ENCODE data around the gene NRG2. TPM values are rescaled to one million over a fixed set of nuclear protein-coding genes. Genes with fewer than 3 reads are reported as not detected.

NRG2 gene
- total and polyA plus RNA-seq, 2 of the 4 experiments (the other 2 are of a cell fraction) = 0.18 TPM; not detected in 1

DNA sequence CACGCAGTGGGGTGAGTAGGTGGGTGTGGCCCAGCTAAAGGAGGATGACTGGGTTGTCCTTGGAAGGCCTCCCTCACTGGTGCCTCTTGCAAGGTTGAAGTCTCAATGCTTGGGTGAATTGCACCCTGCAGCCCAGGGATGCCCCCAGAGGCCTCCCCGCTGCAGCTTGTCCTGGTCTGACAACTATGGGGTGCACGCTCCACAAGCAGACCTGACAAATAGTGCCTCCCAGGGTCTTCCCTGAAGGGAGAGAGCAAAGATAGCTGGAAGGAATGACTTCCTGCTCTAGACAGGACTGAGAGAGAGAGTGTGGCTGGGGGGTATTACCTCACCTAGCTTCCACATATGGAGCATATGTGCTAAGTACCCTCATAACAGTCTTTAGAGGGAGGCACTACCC, 245.8 kb downstream of the NRG2 start:
- Histone ChIP-seq H2BK15ac (ENCODE audit: low read depth, low read length) (no peak overlapping the region), H2BK20ac (ENCODE audit: low read depth, low read length) (no peak overlapping the region), H2AFZ (replicated peaks; ENCODE audit: low read length, poor library complexity) (no peak overlapping the region), H3K36me3 (ENCODE audit: control insufficient read depth, insufficient read depth, low read length) (no peaks in the 10 kb centered on the region), H2BK5ac (ENCODE audit: low read depth, low read length, poor library complexity, severe bottlenecking) (no peak overlapping the region), H3K27ac (ENCODE audit: insufficient read depth, low read length) (no peak overlapping the region), H3K9me1 (ENCODE audit: insufficient read depth, low read length) (no peaks in the 10 kb centered on the region), H2AK5ac (ENCODE audit: low read depth, low read length) (no peak overlapping the region), H3K18ac (ENCODE audit: low read depth, low read length) (no peak overlapping the region), H3K27me3 (ENCODE audit: control insufficient read depth, insufficient read depth, low read length) (peaks cover 86% of the 10 kb centered on the region), H3K9me3 (ENCODE audit: control insufficient read depth, insufficient read depth, low read length) (no peaks in the 10 kb centered on the region), H4K8ac (ENCODE audit: low read depth in 2 of 2, low read length in 2 of 2) (no peak overlapping the region), H3K14ac (replicated peaks; ENCODE audit: low read depth, low read length) (no peak overlapping the region), H4K20me1 (ENCODE audit: insufficient read depth, low read length) (no peaks in the 10 kb centered on the region), H3K23ac (ENCODE audit: low read depth, low read length) (no peak overlapping the region), H3K9ac (ENCODE audit: low read depth, low read length) (no peak overlapping the region), H3K4me2 (ENCODE audit: low read depth, low read length) (no peak overlapping the region), H4K91ac (ENCODE audit: insufficient read depth, low read depth, low read length) (no peak overlapping the region), H3K56ac (ENCODE audit: extremely low read depth, insufficient read depth, low read length) (no peak overlapping the region), H3K4me3 (ENCODE audit: insufficient read depth, low read depth, low read length) (no peak overlapping the region), H3K79me1 (ENCODE audit: low read depth in 1 of 2, low read length in 2 of 2) (no peaks in the 10 kb centered on the region), H3K4me1 (ENCODE audit: control insufficient read depth, insufficient read depth, low read length) (no peaks in the 10 kb centered on the region), H2BK120ac (ENCODE audit: low read depth, low read length) (no peak overlapping the region), H2AK9ac (replicated peaks; ENCODE audit: low read depth, low read length, poor library complexity) (no peak overlapping the region), H4K5ac (ENCODE audit: low read depth, low read length) (no peak overlapping the region), H3K4ac (ENCODE audit: low read depth, low read length) (no peak overlapping the region)
- WGBS, 2 experiments (ENCODE audit: extremely low coverage in 2 of 2, insufficient read length in 1 of 2) = 40% methylated on average over 2 of the region's 3 CpGs; no CpG with 5 or more reads in 1 of the 2 experiments
- ChIA-PET POLR2A (ENCODE audit: unreplicated experiment) (no interaction called here), CTCF (interaction anchor here (0.8 kb wide), 1 partner anchor 10 kb away, joined by 3 read pairs; no protein-coding TSS in a partner anchor)
- in situ Hi-C loops (cut with MboI; ENCODE audit: low sequenced_read_pairs) = loop anchor here (25.0 kb wide), 1 partner anchor 565 kb away; the partner anchor contains the start of gene SLC4A9
- no TSS peak for BruUV-seq (replicated peaks)
- no peak for TF ChIP-seq SMC3 (IDR thresholded peaks at IDR 0.05; ENCODE audit: low read depth, low read length)
- no peak for ATAC-seq (ENCODE audit: low read depth)
- intact Hi-C loops (cut with micrococcal nuclease) = no loop called here
- no peak for DNase-seq
- dilution Hi-C loops (cut with HindIII; ENCODE audit: low sequenced_read_pairs, unreplicated experiment) = no loop called here

Small RNAs within 50 kb of the gene (microRNA-seq; reads per million reads assigned to microRNA genes)
- gene RF00019 (ENCODE audit: insufficient read depth, insufficient read length) = not detected

Small RNAs within 50 kb of the gene (small RNA-seq; reads per million reads assigned to genes)
- 0 reads per million in 5 experiments for gene RF00019

Other genes starting within 250 kb of the NRG2 start
- not detected in 2 replicates for gene PSD2, start 247.5 kb downstream of the NRG2 start, total RNA-seq (2012; rRNA removed)
- 0.03 and 0.05 TPM in 2 replicates for gene PSD2, start 247.5 kb downstream of the NRG2 start, polyA plus RNA-seq (2012; rRNA removed)
- gene PURA, start 70.8 kb upstream of the NRG2 start, total RNA-seq (2012; rRNA removed) = 5.6 and 13.9 TPM in 2 replicates
- 3.8 TPM in 2 replicates for gene PURA, start 70.8 kb upstream of the NRG2 start, polyA plus RNA-seq (2012; rRNA removed)
- 5.0 and 6.7 TPM in 2 replicates for gene IGIP, start 82.6 kb upstream of the NRG2 start, total RNA-seq (2012; rRNA removed)
- 0.83 and 1.2 TPM in 2 replicates for gene IGIP, start 82.6 kb upstream of the NRG2 start, polyA plus RNA-seq (2012; rRNA removed)
- gene CYSTM1, start 131.9 kb upstream of the NRG2 start, total RNA-seq (2012; rRNA removed) = 6.7 and 7.3 TPM in 2 replicates
- gene CYSTM1, start 131.9 kb upstream of the NRG2 start, polyA plus RNA-seq (2012; rRNA removed) = 15.0 and 16.3 TPM in 2 replicates

Measured in IMR-90 (cell line).